Dermis blood vessel endothelial cell (primary cell): ENCODE measurements around the gene FAM24B. TPM values are rescaled to one million over a fixed set of nuclear protein-coding genes. Genes with fewer than 3 reads are reported as not detected.

Source experiments
- DNase-seq: peaks from one replicate; pipeline ENCODE4 v3.0.0; 2010
- total RNA-seq: library from RNA; depleted of rRNA; stranded (reverse); fragments of >200 nt; gene quantifications from 2 replicates; pipeline ENCODE4 v1.2.3, GENCODE V29; 2014

The FAM24B gene
- total RNA-seq, 1 donor from 2014 or later = 2.2 TPM

GRCh38 chr10:122822973-122823690 lies 56.2 kb downstream of the FAM24B start:
- no peak for DNase-seq

GRCh38 chr10:122821808-122822207 lies 57.6 kb downstream of the FAM24B start:
- no peak for DNase-seq

- no peak for DNase-seq
These were observed 63.9 kb downstream of the FAM24B start for GRCh38 chr10:122815458-122815857.

GRCh38 chr10:122814493-122814892 lies 64.9 kb downstream of the FAM24B start:
- DNase-seq = no peak

GRCh38 chr10:122812751-122813150 lies 66.6 kb downstream of the FAM24B start:
- DNase-seq = no peak

GRCh38 chr10:122802282-122802681 lies 77.1 kb downstream of the FAM24B start:
- no peak for DNase-seq

Other genes with a start within 250 kb of the FAM24B start
- not detected in 2 replicates for gene C10orf120, start 179.7 kb downstream of the FAM24B start, total RNA-seq
- 0.34 and 0.51 TPM in 2 replicates for gene CUZD1, start 33.7 kb downstream of the FAM24B start, total RNA-seq
- gene FAM24A, start 31.0 kb upstream of the FAM24B start, total RNA-seq = not detected in 2 replicates
- gene C10orf88, start 74.6 kb upstream of the FAM24B start, total RNA-seq = 8.8 and 13.1 TPM in 2 replicates
- 1.7 and 3.2 TPM in 2 replicates for gene PSTK, start 100.8 kb upstream of the FAM24B start, total RNA-seq
- 2.9 and 4.5 TPM in 2 replicates for gene IKZF5, start 129.2 kb upstream of the FAM24B start, total RNA-seq
- 3.7 and 7.5 TPM in 2 replicates for gene ACADSB, start 129.4 kb upstream of the FAM24B start, total RNA-seq